SK-N-MC (cell line): ENCODE results near the gene FREM3.

ENCODE experiments used
- EZH2 ChIP-seq: fragments of 200-600 bp; sonication (generic); IDR thresholded peaks from one replicate; pipeline ENCODE4 v1.6.1; 2017; ENCODE audit warnings: antibody characterized with exemption
- FOXP2 ChIP-seq: optimal IDR thresholded peaks from 2 replicates; pipeline ENCODE3; 2011; ENCODE audit warnings: mild to moderate bottlenecking, moderate library complexity; ENCODE audit not compliant: insufficient read depth; ENCODE audit errors: extremely low read length, control extremely low read depth
- POLR2AphosphoS5 ChIP-seq: IDR thresholded peaks from 2 replicates; pipeline ENCODE4 v1.6.1; 2012; ENCODE audit warnings: mild to moderate bottlenecking, low read depth, low read length, borderline replicate concordance

GRCh38 chr4:143609492-143609891 lies 91.0 kb downstream of the FREM3 start:
- TF ChIP-seq POLR2AphosphoS5 (no peak), EZH2 (no peak), FOXP2 (no peak)
